Erythroblast (primary cell): ENCODE measurements around the gene DSP.

Experiments used
- GATA1 ChIP-seq: IDR thresholded peaks from 2 replicates; pipeline ENCODE4 v1.6.1; 2011; ENCODE audit warnings: low read depth, mild to moderate bottlenecking, control low read depth, low read length, moderate library complexity
- POLR2A ChIP-seq: IDR thresholded peaks from 2 replicates; pipeline ENCODE4 v1.6.1; 2011; ENCODE audit warnings: mild to moderate bottlenecking, low read length

DNA sequence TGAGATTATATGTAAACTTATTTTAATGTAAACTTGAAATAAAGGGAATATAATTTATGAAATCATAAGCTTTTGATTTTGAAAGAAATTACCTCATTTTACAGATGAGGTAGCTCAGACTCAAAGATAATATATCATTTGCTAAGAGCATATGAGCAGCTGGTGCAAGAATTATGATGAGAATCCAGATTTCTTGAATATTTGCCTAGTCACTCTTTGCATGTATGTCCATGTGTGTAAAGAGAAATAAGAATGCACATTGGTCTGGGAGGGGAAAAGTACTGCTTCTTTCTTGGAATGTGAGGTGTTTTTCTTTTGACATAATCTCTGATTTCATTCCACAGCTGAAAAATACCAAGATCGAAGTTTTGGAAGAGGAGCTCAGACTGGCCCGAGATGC is 37.5 kb downstream of the DSP start:
- TF ChIP-seq POLR2A (no peak), GATA1 (no peak)
